MM.1S (cell line): ENCODE results near the gene PPM1H.

Source experiments
- DNase-seq: peaks from one replicate; pipeline ENCODE4 v3.0.0-alpha.2; 2015
- H2AFZ ChIP-seq: fragments of 300-600 bp; sonication (generic); 2 replicates; pipeline ENCODE4 v1.6.0; 2016; ENCODE audit warnings: antibody characterized with exemption, low read length
- H3F3A ChIP-seq: fragments of 300-600 bp; sonication (generic); 2 replicates; pipeline ENCODE4 v1.6.1; 2016; ENCODE audit warnings: mild to moderate bottlenecking, antibody characterized with exemption, low read length, moderate library complexity, mixed read lengths; ENCODE audit not compliant: insufficient read depth
- H3K27ac ChIP-seq: fragments of 300-600 bp; sonication (generic); 2 replicates; pipeline ENCODE4 v1.5.1; 2016; ENCODE audit warnings: mild to moderate bottlenecking, low read length
- H3K27me3 ChIP-seq: fragments of 300-600 bp; sonication (generic); replicated peaks from 2 replicates; pipeline ENCODE4 v1.6.0; 2016; ENCODE audit warnings: low read length; ENCODE audit not compliant: insufficient read depth
- H3K36me3 ChIP-seq: fragments of 300-600 bp; sonication (generic); replicated peaks from 2 replicates; pipeline ENCODE4 v1.6.1; 2016; ENCODE audit warnings: mild to moderate bottlenecking, low read length, mixed read lengths; ENCODE audit not compliant: insufficient read depth
- H3K4me1 ChIP-seq: fragments of 300-600 bp; sonication (generic); 2 replicates; pipeline ENCODE4 v1.6.1; 2016; ENCODE audit warnings: low read length, mixed read lengths
- H3K4me2 ChIP-seq: fragments of 300-600 bp; sonication (generic); 2 replicates; pipeline ENCODE4 v1.6.0; 2016; ENCODE audit warnings: low read depth, low read length
- H3K4me3 ChIP-seq: fragments of 300-600 bp; sonication (generic); 2 replicates; pipeline ENCODE4 v1.5.1; 2016; ENCODE audit warnings: low read length, mixed read lengths
- H3K79me2 ChIP-seq: fragments of 300-600 bp; sonication (generic); 2 replicates; pipeline ENCODE4 v1.6.1; 2016; ENCODE audit warnings: mixed run types, low read length, mixed read lengths
- H3K9ac ChIP-seq: fragments of 300-600 bp; sonication (generic); 2 replicates; pipeline ENCODE4 v1.6.1; 2016; ENCODE audit warnings: low read length, mixed read lengths
- H3K9me2 ChIP-seq: fragments of 300-600 bp; sonication (generic); replicated peaks from 2 replicates; pipeline ENCODE4 v1.6.1; 2016; ENCODE audit warnings: mild to moderate bottlenecking, low read length, mixed read lengths; ENCODE audit not compliant: insufficient read depth
- H3K9me3 ChIP-seq: fragments of 300-600 bp; sonication (generic); replicated peaks from 2 replicates; pipeline ENCODE4 v1.6.1; 2016; ENCODE audit warnings: mild to moderate bottlenecking, low read length, mixed read lengths; ENCODE audit not compliant: insufficient read depth
- H4K20me1 ChIP-seq: fragments of 300-600 bp; sonication (generic); 2 replicates; pipeline ENCODE4 v1.6.1; 2016; ENCODE audit warnings: mild to moderate bottlenecking, low read length, moderate library complexity, mixed read lengths; ENCODE audit not compliant: insufficient read depth
- EZH2 ChIP-seq: fragments of 300-600 bp; sonication (generic); optimal IDR thresholded peaks from 2 replicates; pipeline ENCODE3; 2017; ENCODE audit warnings: low read depth, mild to moderate bottlenecking, antibody characterized with exemption, low read length, mixed read lengths
- EZH2phosphoT487 ChIP-seq: fragments of 300-600 bp; sonication (generic); IDR thresholded peaks from 2 replicates; pipeline ENCODE4 v1.6.1; 2018; ENCODE audit warnings: antibody characterized with exemption, low read length
- TF ChIP-seq, protein P1 (sequence below): fragments of 300-600 bp; sonication (generic); IDR thresholded peaks from 2 replicates; pipeline ENCODE4 v1.5.1; 2016; ENCODE audit warnings: antibody characterized with exemption, low read length, mixed read lengths

The PPM1H gene

DNA sequence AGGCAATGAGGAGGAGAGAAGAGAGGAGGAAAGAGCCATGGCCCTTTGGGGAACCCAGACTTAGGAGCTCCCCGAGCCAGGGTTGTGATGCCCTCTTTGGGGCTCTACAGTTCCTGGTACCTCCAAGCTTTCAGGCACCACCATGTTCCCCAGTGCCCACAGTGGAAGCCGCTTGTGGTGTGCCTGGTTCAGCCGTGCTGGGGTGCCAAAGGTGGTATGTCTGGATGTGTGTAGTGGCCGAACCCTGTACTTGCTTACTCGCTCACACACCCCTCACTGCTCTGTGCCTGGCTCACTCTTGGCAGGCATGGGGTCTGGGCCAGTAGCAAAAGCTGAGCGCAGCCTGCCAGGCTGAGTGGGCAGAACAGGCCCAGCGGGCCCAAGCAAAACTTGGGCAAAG lies 257.6 kb downstream of the PPM1H start:
- Histone ChIP-seq H3K27me3 (no peaks in the 10 kb centered on the region), H3K4me2 (no peak overlapping the region), H3K4me1 (no peaks in the 10 kb centered on the region), H3K27ac (no peak overlapping the region), H3K79me2 (no peaks in the 10 kb centered on the region), H3F3A (no peaks in the 10 kb centered on the region), H4K20me1 (no peaks in the 10 kb centered on the region), H3K9me2 (no peaks in the 10 kb centered on the region), H2AFZ (no peak overlapping the region), H3K36me3 (no peaks in the 10 kb centered on the region), H3K4me3 (no peak overlapping the region), H3K9me3 (no peaks in the 10 kb centered on the region), H3K9ac (no peak overlapping the region)
- TF ChIP-seq, protein P1, sequence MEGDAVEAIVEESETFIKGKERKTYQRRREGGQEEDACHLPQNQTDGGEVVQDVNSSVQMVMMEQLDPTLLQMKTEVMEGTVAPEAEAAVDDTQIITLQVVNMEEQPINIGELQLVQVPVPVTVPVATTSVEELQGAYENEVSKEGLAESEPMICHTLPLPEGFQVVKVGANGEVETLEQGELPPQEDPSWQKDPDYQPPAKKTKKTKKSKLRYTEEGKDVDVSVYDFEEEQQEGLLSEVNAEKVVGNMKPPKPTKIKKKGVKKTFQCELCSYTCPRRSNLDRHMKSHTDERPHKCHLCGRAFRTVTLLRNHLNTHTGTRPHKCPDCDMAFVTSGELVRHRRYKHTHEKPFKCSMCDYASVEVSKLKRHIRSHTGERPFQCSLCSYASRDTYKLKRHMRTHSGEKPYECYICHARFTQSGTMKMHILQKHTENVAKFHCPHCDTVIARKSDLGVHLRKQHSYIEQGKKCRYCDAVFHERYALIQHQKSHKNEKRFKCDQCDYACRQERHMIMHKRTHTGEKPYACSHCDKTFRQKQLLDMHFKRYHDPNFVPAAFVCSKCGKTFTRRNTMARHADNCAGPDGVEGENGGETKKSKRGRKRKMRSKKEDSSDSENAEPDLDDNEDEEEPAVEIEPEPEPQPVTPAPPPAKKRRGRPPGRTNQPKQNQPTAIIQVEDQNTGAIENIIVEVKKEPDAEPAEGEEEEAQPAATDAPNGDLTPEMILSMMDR = no peak
- TF ChIP-seq EZH2phosphoT487 = no peak
- no peak for TF ChIP-seq EZH2
- DNase-seq = no peak

DNA sequence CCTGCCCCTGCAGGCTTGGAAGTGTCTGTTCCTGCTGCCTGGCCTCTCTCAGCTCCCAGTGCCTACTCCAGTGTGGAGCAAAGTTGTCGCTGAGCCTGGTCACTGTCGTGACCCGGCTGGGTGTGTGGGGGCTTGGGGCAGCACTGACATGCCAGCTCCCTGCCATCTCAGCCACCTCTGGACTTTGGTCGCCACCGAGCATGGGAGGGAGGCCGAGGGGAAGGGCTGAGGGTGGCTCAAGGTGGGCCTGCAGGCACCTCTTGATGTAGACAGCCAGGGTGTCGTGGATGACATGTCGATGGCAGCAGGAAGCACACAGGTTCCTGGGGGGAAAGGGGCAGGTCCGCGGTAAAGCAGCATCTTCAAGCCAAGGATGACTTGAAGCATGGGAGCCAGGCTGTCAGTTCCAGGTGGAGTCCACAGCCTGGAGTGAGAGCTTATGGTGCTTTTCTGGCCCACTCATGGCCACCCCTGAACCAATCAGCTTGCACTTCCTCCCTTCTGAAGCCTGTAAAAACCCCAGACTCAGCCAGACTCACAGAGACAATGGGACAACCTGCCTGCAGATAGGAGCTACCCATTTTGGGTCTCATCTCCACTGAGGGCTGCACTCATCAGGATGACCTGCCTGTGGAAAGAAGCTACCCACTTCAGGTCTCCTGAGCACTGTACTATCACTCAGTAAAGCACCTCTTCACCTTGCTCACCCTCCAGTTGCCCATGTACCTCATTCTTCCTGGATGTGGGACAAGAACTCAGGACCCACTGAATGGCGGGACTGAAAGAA lies 258.2 kb downstream of the PPM1H start:
- DNase-seq = no peak
- no peaks in the 10 kb centered on the region for H4K20me1 ChIP-seq
- no peaks in the 10 kb centered on the region for H3K79me2 ChIP-seq
- no peaks in the 10 kb centered on the region for H3K27me3 ChIP-seq
- H3F3A ChIP-seq = no peaks in the 10 kb centered on the region
- no peak overlapping the region for H2AFZ ChIP-seq
- TF ChIP-seq EZH2 = no peak
- no peak for TF ChIP-seq EZH2phosphoT487
- TF ChIP-seq, protein P1 = no peak
- H3K36me3 ChIP-seq = no peaks in the 10 kb centered on the region
- H3K4me2 ChIP-seq = no peak overlapping the region
- H3K27ac ChIP-seq = no peak overlapping the region
- no peaks in the 10 kb centered on the region for H3K9me3 ChIP-seq
- H3K4me1 ChIP-seq = no peaks in the 10 kb centered on the region
- H3K9me2 ChIP-seq = no peaks in the 10 kb centered on the region
- no peak overlapping the region for H3K4me3 ChIP-seq
- H3K9ac ChIP-seq = no peak overlapping the region

DNA sequence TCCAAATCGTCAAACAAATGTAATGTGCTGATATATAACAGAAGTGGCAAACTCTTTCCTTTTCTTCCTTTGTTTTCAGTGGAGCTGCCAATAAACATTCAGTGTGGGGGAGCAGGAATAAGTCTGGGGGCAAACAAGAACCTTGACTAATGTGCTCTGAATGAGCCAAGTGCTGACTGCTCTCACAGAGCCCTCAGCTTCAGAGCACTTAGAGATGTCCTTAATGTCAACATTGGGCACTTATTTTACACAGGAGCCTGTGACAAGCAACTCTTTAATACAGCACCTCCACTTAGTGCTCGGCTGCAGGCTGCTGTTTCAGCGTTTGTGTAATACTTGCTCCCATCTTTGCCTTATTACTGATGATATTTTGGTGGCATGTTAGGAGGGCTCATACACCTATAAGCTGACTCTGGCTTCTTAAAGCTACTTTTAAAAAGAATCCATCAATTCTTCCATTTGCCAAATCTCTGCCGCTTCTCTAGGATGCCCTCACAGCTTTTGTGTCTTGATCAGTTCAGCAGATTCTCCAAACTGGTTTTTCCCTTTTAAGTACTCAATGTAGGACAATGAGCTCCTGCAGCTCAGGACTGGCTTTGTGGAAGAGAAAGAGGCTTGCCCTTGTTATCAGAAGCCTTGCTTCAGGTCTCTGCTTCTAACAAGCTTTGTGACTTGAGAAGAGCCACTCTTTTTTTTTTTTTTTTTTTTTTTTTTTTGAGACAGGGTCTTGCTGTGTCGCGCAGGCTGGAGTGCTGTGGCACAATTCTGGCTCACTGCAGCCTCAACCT lies 261.7 kb downstream of the PPM1H start:
- Histone ChIP-seq H4K20me1 (no peaks in the 10 kb centered on the region), H3K36me3 (no peaks in the 10 kb centered on the region), H2AFZ (no peak overlapping the region), H3K4me3 (no peak overlapping the region), H3K79me2 (no peaks in the 10 kb centered on the region), H3K27me3 (no peaks in the 10 kb centered on the region), H3K4me1 (no peaks in the 10 kb centered on the region), H3K4me2 (no peak overlapping the region), H3K9me2 (no peaks in the 10 kb centered on the region), H3K9ac (no peak overlapping the region), H3F3A (no peaks in the 10 kb centered on the region), H3K9me3 (no peaks in the 10 kb centered on the region), H3K27ac (no peak overlapping the region)
- TF ChIP-seq EZH2 = no peak
- TF ChIP-seq, protein P1 = no peak
- no peak for TF ChIP-seq EZH2phosphoT487
- no peak for DNase-seq
